ENCODE data around the gene HDAC11.
A peak's percentile ranks its signal among the peaks of the same experiment; 100 is the strongest.

HDAC11 gene

GRCh38 chr3:13545952-13546454 is 65.9 kb downstream of the HDAC11 start:
- no peak for DNase-seq

- no peak for DNase-seq
Observed at GRCh38 chr3:13546667-13547171, 66.6 kb downstream of the HDAC11 start.

- no peak for DNase-seq
Observed at GRCh38 chr3:13547591-13548371, 67.7 kb downstream of the HDAC11 start.

GRCh38 chr3:13548696-13549622 is 68.9 kb downstream of the HDAC11 start, which contains the start of gene FBLN2:
FBLN2 (plus strand) TSS chr3:13549125; CDS start chr3:13570356, 21,231 bp downstream.
- peak in 1 of 4 experiments; percentile 10 for DNase-seq

GRCh38 chr3:13549623-13550422 is 69.7 kb downstream of the HDAC11 start:
- no peak for DNase-seq

- DNase-seq = no peak
Observed at GRCh38 chr3:13550423-13550690, 70.3 kb downstream of the HDAC11 start.

GRCh38 chr3:13550791-13551360 is 70.8 kb downstream of the HDAC11 start:
- no peak for DNase-seq

- DNase-seq = no peak
Observed at GRCh38 chr3:13552857-13553652, 72.9 kb downstream of the HDAC11 start.

- no peak for DNase-seq
Observed at GRCh38 chr3:13553686-13554085, 73.6 kb downstream of the HDAC11 start.

GRCh38 chr3:13555753-13556152 is 75.6 kb downstream of the HDAC11 start:
- no peak for DNase-seq
